Measurements from ENCODE around the gene CCDC32.
"Not testable (repeated sequence)": the region's sequence is repeated elsewhere in the genome, so short reads cannot be mapped to it uniquely, and the experiment has no call there.

The CCDC32 gene, protein sequence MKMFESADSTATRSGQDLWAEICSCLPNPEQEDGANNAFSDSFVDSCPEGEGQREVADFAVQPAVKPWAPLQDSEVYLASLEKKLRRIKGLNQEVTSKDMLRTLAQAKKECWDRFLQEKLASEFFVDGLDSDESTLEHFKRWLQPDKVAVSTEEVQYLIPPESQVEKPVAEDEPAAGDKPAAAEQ

DNA sequence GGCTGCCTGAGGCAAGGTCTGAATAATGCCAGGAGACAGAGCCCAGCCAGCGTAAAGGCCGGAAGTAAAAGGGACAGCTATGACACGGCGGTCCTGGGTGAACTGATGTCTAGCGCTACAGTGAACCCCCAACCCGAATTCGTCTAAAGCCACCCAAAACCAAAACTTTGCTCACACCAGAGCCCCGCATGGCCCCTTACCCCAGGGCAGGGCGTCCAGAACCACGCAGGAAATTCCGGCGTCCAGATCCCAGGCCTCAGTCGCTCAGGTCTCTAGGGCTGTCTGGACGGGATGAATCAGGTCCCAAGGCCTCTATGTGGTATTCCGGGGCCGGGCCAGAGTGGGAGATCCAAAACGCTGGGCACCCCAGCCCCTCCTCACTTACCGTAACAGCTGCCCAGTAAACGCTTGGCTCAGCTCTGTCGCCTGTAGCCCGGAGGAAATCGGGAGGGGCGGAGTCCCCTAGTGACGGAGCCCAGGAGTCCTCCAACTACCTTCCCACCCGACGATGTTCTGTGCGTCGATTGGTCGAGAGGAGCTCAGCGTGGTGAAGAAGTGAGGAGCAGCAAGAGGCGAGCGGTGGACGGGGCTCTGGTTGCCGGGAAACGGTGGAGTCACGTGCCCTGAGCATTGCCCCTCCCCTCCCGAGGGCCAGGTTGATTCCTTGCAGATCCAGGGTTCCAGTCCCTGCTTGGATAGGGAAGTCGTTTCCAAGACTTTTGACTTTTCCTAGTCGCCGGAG is at the start of gene CCDC32:
Gene CCDC32, minus strand, starts transcription at position 452 of the 742 bp plus-strand sequence. CDS start 2,027 bp downstream, outside the sequence.
- DNase-seq, result peak; percentile 98

DNA sequence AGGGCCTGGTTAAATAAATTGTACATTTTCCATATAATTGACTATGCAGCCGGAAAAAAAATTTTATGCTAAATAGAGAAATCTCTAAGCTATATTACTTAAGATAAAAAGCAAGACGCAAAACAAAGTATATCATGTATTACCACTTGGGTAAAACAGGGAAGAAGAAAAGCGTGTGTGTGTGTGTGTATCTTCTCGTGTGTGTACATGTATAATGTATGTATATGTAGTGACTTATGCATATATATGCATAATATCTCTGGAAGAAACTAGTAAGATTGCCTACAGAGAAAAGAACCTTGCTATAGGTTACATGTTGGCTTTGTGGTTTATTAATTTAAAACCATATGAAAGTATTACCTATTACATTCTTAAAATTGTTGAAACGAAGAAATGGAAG is 48.2 kb upstream of the CCDC32 start:
- DNase-seq, result no peak

DNA sequence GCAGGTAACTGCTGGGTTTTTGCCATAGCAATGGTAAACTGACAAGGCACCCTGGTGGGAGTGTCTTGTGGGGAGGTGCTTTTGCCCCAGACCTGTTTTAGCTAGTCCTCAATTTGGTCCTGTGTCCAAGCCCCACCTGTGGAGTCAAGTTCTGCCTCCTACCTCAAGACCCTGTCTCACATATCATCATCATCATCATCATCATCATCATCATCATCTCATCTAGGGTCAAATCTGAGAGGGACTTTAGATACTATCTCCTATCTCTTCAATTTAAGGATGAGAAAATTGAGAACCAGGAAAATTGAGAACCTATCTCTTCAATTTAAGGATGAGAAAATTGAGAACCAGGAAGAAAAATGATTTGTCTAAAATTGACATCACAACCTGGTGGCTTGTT is 39.1 kb upstream of the CCDC32 start:
- DNase-seq, result no peak

DNA sequence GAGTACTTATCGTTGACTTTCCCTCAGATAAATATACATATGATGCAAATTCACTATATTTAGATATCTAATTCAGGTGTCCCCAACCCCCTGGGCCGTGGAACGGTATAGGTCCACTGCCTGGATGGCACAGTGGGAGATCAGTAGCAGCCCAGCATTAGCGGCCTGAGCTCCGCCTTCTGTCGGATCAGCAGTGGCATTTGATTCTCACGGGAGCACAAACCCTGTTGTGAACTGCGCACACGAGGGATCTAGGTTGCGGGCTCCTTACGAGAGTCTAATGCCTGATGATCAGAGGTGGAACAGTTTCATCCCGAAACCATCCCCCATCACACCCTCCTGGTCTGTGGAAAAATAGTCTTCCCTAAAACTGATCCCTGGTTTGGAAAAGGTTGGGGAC is 36.1 kb upstream of the CCDC32 start:
- no peak for DNase-seq

DNA sequence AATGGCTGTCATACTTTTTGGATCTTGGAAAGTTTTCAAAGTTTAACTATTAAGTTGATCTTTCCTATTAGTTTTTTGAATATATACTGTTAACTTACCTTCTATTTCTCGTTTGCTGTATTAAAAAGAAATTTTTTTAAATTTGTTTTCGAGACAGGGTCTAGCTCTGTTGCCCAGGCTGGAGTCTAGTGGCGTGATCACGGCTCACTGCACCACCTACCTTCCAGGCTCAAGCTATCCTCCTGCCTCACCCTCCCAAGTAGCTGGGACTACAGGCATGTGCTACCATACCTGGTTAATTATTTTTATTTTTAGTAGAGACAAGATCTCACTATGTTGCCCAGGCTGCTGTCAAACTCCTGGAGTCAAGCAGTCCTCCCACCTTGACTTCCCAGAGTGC is 33.8 kb upstream of the CCDC32 start:
- DNase-seq, result no peak

DNA sequence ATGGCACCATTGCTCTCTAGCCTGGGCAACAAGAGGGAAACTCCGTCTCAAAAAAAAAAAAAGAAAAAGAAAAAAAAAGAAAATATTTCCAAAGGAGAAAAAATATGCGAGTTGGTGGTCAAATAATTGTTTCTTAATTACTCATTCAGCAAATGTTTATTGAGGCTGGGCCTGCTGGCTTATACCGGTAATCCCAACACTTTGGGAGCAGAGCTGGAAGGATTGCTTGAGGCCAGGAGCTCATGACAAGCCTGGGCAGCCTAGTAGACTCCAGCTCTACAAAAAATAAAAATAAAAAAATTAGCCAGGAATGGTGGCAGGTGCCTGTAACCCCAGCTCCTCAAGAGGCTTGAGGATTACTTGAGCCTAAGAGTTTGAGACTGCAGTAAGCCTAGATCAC is 33.3 kb upstream of the CCDC32 start:
- no peak for DNase-seq

DNA sequence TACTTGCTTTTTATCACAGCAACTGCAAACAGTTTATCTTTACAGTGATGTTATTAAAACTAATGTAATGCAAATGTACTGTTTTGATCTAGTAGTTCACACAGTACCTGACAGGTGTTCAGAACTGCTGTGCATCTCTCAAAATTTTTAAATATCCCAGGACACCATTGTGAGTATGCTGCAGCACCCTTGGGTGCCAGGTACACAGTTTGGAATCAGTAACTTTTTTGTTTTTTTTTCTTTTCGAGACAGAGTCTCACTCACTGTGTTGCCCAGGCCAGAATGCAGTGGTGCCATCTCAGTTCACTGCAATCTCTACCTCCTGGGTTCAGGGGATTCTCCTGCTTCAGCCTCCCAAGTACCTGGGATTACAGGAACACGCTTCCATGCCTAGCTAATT is 32.2 kb upstream of the CCDC32 start:
- no peak for DNase-seq

DNA sequence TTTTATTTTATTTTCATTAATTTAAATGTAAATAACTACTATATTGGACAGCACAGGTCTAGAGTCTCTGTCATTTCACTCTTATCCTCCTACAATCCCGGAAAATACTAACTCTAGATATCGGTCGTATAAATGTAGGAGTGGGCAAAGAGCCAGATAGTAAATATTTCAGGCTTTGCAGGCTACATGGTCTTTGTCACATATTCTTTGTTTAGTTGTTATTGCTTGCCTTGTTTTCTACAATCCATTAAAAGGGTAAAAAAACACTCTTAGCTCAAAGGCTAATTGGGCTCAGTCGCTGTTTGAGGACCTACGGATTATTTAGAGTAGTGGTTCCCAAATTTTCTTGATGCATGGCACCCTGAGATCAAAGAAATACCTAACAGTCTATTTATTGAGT is 30.9 kb upstream of the CCDC32 start:
- DNase-seq, result no peak

DNA sequence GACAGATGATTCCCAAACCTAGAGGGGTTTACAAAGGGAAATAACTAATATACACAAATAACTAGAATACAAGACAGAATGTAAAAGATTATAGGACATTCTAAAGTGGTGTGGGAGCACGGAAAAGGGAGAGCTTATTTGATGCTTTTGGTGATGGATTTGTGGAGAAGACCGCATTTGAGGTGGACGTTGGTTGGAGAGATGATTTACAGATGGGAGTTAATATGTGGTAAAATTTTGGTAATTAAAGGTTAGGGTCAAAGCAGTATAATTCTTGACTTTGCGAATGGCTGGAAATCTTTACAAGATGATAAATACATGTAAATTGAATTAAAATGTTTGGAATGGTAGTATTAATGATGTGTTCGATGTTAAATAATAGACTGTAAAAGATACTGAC is 30.4 kb upstream of the CCDC32 start:
- DNase-seq, result no peak

DNA sequence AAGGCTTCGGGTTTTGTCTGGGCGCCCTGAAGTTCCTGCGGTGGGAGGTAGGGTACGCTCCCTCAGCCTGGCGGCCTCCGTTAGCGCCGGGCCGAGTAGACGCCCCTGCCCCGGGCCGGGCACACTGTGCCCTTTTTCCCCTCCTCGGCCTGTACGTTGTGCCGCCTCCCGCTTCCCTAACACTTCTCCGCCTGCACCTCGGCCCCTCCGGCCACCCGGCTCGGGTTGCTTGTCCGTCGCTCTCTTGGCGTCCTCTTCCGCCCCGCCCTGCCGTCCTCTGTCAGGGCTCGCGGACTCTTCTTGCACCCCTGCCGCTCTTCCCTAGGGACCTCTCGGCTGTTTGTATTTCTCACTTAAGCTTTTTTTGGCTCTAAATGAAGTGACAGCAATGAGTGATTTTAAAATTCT is 29.6 kb upstream of the CCDC32 start:
- peak; percentile 30 for DNase-seq

DNA sequence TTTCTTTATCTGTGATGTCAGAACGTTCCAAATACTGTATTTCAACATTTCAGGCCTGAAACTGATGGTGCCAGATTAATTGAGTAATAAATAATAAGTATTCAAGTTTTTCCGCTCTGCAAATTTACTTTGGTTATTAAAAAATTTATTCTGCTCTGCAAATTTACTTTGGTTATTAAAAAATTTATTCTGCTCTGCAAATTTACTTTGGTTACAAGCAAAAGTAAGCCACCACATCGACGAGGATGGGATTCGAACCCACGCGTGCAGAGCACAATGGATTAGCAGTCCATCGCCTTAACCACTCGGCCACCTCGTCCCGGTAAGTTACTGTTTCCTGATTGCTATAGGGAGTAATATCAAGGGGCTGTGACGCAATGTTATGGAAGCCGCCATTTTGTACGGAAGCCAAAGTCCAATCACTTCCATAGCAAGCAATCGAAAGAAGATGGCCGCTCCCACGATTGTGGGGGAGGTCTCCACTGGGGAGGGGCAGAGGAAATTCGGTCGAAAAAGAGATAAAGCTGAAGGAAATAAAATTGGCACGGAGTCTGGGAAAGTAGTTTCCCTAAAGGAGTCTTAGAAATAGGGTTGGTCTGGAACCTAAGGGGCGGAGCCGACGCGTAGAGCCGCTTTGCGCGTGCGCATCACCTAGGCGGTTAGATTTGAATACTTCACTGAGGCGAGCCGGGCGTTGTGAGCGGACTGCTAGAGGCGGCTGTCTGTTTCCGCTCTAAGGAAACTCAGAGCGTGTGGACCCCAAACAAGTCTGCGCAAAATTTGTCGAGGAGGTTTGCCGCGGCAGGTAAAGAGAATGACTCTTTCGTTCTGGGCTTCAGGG is 29.0 kb upstream of the CCDC32 start, which contains the start of gene KNL1:
Gene KNL1, plus strand, starts transcription at position 662 of the 841 bp plus-strand sequence. CDS start 8,683 bp downstream, outside the sequence.
- DNase-seq, result peak; percentile 94

DNA sequence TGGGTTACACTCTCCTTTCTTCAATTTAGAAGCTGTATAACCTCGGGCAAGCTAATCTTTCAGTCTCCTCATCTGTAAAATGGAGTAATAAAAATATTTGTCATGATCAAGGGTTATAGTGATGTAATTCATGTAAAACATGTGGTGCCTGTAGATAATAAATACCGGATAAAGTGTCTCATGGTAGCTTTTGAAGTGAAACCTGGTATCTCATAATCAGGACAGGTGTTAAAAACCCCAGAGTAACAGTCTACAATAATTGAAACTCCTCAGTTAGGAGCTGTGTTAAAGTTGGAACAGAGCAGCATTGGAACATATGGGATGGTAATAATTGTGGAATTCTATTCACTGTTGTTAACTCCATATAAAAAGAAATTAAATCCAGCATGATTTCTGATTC is 28.3 kb upstream of the CCDC32 start:
- no peak for DNase-seq

DNA sequence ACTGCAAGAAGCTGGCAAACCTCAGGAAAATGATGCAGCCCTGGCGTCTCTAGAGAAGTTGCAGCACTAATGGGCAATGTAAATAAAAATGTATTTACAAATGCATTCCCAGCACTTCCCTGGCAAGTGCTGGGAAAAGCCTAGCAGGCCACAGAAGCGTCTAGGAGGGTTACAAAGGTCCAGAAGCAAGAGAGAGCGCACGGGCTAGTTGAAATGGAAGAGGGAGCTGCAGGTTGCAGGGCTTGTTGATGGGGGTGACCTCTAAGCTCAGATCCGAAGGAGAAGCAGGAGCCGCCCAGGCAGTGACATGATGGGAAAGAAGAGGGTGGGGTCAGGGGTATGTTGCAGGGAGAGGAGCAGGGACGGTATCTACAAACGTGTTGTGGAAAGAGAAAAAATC is 26.5 kb upstream of the CCDC32 start:
- DNase-seq, result no peak

DNA sequence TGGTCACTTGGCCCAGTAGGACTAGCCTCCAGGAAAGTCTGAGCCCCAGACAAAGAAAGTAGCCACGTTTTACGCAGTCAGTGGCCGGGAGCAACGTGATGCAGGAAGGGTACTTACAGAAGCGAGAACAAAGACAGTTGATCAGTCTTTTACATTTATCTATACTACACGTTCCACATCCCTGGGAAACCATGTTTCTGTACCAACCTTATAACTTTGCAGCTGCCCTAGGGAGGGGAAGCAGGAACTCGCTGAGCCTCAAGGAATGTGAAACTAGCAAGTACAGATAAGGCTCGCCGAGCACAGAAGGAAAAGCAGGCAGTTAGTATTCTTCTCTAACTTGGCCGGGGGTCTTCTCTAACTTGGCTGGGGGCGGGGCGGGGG is 25.8 kb upstream of the CCDC32 start:
- DNase-seq, result no peak

DNA sequence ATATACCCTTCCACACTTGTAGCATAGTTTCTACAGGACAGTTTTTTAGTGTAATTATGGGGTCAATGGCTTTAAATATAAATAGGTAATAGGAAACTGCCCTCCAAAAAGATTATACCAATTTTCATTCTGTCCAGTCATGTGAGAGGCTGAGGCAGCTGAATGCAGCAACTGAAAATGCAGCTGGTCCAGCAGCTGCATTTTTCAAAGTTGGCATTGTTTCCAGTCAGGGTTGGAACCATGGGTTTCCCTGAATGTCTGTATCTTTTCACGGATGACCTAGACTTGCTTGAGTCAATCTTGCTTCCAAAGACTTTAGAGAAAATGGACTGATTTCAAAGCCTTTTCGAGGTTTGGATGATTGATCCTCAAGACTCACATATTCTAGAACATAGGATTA is 19.3 kb upstream of the CCDC32 start:
- DNase-seq, result no peak

DNA sequence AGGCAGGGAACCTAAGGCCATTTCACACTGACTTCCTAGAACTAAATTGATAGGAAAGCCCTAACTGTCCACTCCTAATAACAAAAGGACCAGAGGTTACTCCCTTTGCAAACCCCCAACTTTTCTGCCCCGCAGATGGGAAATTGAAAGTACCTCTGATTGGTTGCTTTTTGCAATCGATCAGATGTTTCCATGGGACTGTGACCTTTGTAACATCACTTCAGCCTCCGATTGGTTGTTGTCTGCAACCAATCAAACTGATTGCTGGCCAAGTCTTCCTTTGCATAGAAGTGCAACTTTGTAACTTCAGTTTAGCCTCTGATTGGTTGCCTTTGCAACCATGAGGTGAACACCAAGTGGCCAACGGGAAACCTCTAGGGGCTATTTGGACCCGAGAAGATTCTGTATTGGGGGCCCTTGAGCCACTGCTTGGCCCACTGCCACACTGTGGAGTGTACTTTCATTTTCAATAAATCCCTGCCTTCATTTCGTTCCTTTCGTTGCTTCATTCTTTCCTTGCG is 17.9 kb upstream of the CCDC32 start:
- peak; percentile 19 for DNase-seq

DNA sequence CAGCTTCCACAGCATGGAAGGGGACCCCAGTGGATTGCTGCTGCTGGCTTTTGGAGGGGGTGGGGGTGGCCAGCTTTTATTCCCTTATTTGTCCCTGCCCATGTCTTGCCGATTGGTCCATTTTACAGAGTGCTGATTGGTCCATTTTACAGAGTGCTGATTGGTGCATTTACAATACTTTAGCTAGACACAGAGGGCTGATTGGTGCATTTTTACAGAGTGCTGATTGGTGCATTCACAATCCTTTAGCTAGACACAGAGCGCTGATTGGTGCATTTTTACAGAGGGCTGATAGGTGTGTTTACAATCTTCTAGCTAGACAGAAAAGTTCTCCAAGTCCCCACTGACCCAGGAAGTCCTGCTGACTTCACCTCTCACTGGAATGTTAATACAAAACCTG is 17.0 kb upstream of the CCDC32 start:
- not testable (repeated sequence) for DNase-seq

DNA sequence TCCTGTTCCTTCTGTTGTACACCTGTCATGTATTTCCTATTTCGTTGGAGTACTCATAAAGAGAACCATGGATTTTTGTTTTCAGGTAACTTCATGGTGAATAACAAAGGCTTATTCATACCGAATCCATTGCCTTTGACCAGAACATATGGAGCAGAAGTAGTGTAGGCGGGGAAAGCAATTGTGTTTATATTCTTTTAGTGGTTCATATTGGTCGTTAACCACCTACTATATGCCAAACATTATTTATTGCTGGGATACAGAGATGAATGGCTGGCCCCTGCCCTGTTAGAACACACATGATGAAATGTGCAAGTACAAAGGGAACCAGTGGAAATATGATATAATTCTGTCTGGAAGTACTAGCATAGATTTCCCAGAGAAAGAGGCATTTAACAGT is 14.1 kb upstream of the CCDC32 start:
- no peak for DNase-seq

DNA sequence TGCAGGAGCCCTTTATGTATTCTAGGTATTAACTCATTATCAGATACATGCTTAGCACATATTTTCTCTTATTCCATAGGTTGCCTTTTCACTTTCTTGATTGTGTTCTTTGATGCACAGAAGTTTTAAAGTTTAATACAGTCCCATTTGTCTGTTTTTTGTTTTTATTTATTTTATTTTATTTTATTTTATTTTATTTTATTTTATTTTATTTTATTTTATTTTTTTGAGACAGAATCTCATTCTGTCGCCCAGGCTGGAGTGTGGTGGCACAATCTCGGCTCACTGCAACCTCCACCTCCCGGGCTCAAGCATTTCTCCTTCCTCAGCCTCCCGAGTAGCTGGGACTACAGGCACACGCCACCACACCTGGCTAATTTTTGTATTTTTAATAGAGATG is 12.1 kb upstream of the CCDC32 start:
- not testable (repeated sequence) for DNase-seq

DNA sequence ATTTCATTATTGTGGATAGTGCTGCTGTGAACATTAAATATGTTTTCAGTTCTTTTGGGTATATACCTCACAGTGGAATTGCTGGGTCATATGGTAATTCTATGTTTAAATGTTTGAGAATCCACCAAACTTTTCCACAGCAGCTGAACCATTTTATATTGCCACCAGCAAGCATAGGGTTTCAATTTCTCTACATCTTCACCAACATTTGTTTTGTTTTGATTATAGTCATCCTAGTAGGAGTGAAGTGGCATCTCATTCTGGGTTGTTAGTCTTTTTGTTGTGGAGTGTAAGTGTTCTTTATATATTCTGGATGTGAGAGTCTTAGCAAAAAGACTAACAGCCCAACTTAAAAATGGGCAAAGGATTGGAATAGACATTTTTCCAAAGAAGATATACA is 10.3 kb upstream of the CCDC32 start:
- DNase-seq, result no peak

DNA sequence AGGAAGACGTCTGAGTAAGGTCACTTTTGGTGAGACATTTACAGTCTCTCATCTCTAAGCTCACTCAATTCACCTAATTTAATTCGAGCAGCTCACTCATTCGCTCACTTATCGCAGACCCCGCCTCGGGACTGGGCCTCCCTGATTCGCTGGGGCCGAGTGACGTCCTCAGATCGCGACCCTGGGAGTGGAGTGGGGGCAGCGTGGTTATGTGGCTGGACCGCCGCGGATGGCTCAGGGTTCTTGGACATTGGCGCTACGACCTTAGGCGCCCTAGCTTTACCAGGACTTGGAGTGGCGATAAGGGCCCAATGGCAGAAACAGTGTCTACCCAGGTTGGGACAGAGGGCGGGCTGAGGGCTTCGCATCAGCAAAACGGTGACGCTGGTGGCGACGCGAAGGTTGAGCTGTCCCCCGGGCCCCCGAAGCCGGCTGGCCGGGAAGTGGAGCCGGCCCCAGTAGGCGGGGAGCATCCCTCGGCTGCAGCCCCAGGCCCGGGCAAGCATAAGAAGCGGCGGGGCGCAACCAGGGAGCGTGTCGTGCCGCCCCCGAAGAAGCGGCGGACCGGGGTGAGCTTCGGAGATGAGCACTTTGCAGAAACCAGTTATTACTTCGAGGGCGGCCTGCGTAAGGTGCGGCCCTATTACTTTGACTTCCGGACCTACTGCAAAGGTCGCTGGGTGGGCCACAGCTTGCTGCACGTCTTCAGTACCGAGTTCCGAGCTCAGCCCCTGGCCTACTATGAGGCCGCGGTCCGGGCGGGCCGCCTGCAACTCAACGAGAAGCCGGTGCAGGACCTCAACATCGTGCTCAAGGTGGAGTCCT is 4.5 kb upstream of the CCDC32 start, which contains the start of gene RPUSD2:
Gene RPUSD2, plus strand, starts transcription at position 171 of the 825 bp plus-strand sequence. Its CDS starts 39 bp downstream, at position 210.
- peak; percentile 91 for DNase-seq

DNA sequence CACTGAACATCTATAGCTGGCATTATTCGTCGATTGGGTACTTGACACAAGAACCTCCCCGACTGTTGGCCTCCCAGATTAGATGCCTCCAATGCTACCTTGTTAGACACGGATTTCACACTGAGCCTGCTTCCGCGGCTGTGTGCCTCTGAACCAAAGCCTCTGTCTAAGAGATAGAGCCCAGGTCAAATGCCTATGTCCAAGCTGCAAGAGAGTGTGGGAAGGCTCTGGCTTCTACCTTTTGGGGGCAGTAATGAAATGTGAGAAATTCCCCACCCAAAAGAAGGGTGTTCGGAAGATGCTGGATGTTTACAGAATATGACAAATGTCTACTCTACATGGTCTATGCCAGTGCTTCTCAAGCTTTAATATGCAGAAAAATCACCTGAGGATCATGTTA is 2.3 kb upstream of the CCDC32 start:
- no peak for DNase-seq
